A673 (cell line): ENCODE results near the gene EGR1. TPM values are rescaled to one million over a fixed set of nuclear protein-coding genes. Genes with fewer than 3 reads are reported as not detected.

Experiments used
- BruUV-seq: library from RNA; stranded (reverse); fragments of 400-500 nt; replicated peaks from 2 replicates; lab custom pipeline; 2021; lab: Mats Ljungman, UMichigan
- CTCF ChIA-PET: fragments of 300-600 bp; sonication (Branson Sonifier 250); formaldehyde crosslinking; loops from one replicate; lab custom pipeline; 2022; ENCODE audit warnings: antibody characterized with exemption; lab: Charles Lee
- POLR2A ChIA-PET: fragments of 300-600 bp; sonication (Branson Sonifier 250); formaldehyde crosslinking; loops from one replicate; lab custom pipeline; 2022; ENCODE audit warnings: antibody characterized with exemption; ENCODE audit not compliant: low non-redundant PET; lab: Charles Lee
- DNase-seq: peaks from one replicate; pipeline ENCODE4 v3.0.0-alpha.2; 2015; ENCODE audit warnings: low spot score
- H3K27ac ChIP-seq: fragments of 200-600 bp; sonication (generic); 2 replicates; pipeline ENCODE4 v1.5.1; 2016; ENCODE audit warnings: mixed run types, low read depth, mild to moderate bottlenecking, mixed read lengths, antibody characterized with exemption, low read length; ENCODE audit not compliant: poor library complexity, severe bottlenecking
- H3K27me3 ChIP-seq: fragments of 200-600 bp; sonication (generic); replicated peaks from 2 replicates; pipeline ENCODE4 v1.6.1; 2017; ENCODE audit warnings: mixed run types, low read depth, mild to moderate bottlenecking, mixed read lengths, antibody characterized with exemption, low read length; ENCODE audit not compliant: insufficient read depth, poor library complexity
- H3K36me3 ChIP-seq: fragments of 200-600 bp; sonication (generic); 2 replicates; pipeline ENCODE4 v1.6.1; 2016; ENCODE audit warnings: mixed run types, mild to moderate bottlenecking, mixed read lengths, antibody characterized with exemption, low read length; ENCODE audit not compliant: insufficient read depth, poor library complexity, severe bottlenecking
- H3K4me1 ChIP-seq: fragments of 200-600 bp; sonication (generic); 2 replicates; pipeline ENCODE4 v1.6.1; 2017; ENCODE audit warnings: mixed run types, mild to moderate bottlenecking, mixed read lengths, antibody characterized with exemption, low read length; ENCODE audit not compliant: insufficient read depth, poor library complexity, severe bottlenecking
- H3K4me3 ChIP-seq: fragments of 200-600 bp; sonication (generic); 2 replicates; pipeline ENCODE4 v1.5.1; 2016; ENCODE audit warnings: low read depth, mixed run types, mild to moderate bottlenecking, mixed read lengths, low read length; ENCODE audit not compliant: poor library complexity, severe bottlenecking
- H3K9me3 ChIP-seq: fragments of 200-600 bp; sonication (generic); 2 replicates; pipeline ENCODE4 v1.6.1; 2016; ENCODE audit warnings: mixed run types, low read depth, mild to moderate bottlenecking, mixed read lengths, antibody characterized with exemption, low read length; ENCODE audit not compliant: poor library complexity, severe bottlenecking
- CTCF ChIP-seq: fragments of 300-800, 200-600 bp; sonication (generic); conservative IDR thresholded peaks from 2 replicates; pipeline ENCODE4 v1.5.1; 2017; ENCODE audit warnings: low read depth, mild to moderate bottlenecking, antibody characterized with exemption, low read length, moderate library complexity, mixed read lengths
- EZH2 ChIP-seq: fragments of 200-600 bp; sonication (generic); IDR thresholded peaks from 2 replicates; pipeline ENCODE4 v1.6.1; 2017; ENCODE audit warnings: borderline replicate concordance, low read depth, mild to moderate bottlenecking, mixed read lengths, antibody characterized with exemption, low read length; ENCODE audit not compliant: poor library complexity, severe bottlenecking
- intact Hi-C: fragments of 100-400 bp; cut with micrococcal nuclease; formaldehyde crosslinking; loops from one replicate; pipeline ENCODE4 v1.10.0; 2022; ENCODE audit not compliant: unreplicated experiment
- total RNA-seq: library from RNA; stranded (reverse); gene quantifications from 2 replicates; pipeline ENCODE4 v1.2.3, GENCODE V29; 2021

Gene EGR1
- total RNA-seq, 1 experiment from 2014 or later: 64.8 TPM

- H3K9me3 ChIP-seq: no peaks in the 10 kb centered on the region
- BruUV-seq: no TSS peak
- no peak for DNase-seq
- H3K4me1 ChIP-seq: peaks cover under 1% of the 10 kb centered on the region
- TF ChIP-seq CTCF (no peak), EZH2 (no peak)
- ChIA-PET CTCF (no interaction called here), POLR2A (no interaction called here)
- H3K27ac ChIP-seq: no peak overlapping the region
- no peak overlapping the region for H3K4me3 ChIP-seq
- intact Hi-C loops: no loop called here
- peaks cover 96% of the 10 kb centered on the region for H3K36me3 ChIP-seq
- H3K27me3 ChIP-seq: no peaks in the 10 kb centered on the region
These were observed 48.7 kb downstream of the EGR1 start for GRCh38 chr5:138514021-138514420.

- no peaks in the 10 kb centered on the region for H3K9me3 ChIP-seq
- H3K27ac ChIP-seq: no peak overlapping the region
- no TSS peak for BruUV-seq
- no peak for TF ChIP-seq EZH2
- TF ChIP-seq CTCF: no peak
- peaks cover 6% of the 10 kb centered on the region for H3K4me1 ChIP-seq
- intact Hi-C loops: no loop called here
- H3K36me3 ChIP-seq: peaks cover 81% of the 10 kb centered on the region
- CTCF ChIA-PET: no interaction called here
- no peak for DNase-seq
- H3K4me3 ChIP-seq: no peak overlapping the region
- no peaks in the 10 kb centered on the region for H3K27me3 ChIP-seq
- POLR2A ChIA-PET: no interaction called here
These were observed 50.4 kb downstream of the EGR1 start for GRCh38 chr5:138515556-138516245.

- POLR2A ChIA-PET: no interaction called here
- Histone ChIP-seq H3K4me1 (peaks cover 6% of the 10 kb centered on the region), H3K27ac (no peak overlapping the region), H3K36me3 (peaks cover 66% of the 10 kb centered on the region), H3K27me3 (no peaks in the 10 kb centered on the region), H3K4me3 (no peak overlapping the region), H3K9me3 (no peaks in the 10 kb centered on the region)
- CTCF ChIA-PET: interaction anchor here (0.6 kb wide), 2 partner anchors 907 to 1173 kb away, joined by 3 to 4 read pairs; no protein-coding TSS in a partner anchor
- intact Hi-C loops: no loop called here
- DNase-seq: no peak
- no peak for TF ChIP-seq CTCF
- no TSS peak for BruUV-seq
These were observed 52.2 kb downstream of the EGR1 start for GRCh38 chr5:138517437-138517836.

Other genes with a start within 250 kb of the EGR1 start
- gene GFRA3, start 190.9 kb upstream of the EGR1 start, total RNA-seq: 0.75 and 0.83 TPM in 2 replicates
- 22.3 and 25.6 TPM in 2 replicates for gene CDC25C, start 133.7 kb upstream of the EGR1 start, total RNA-seq
- gene FAM53C, start 127.2 kb upstream of the EGR1 start, total RNA-seq: 39.7 and 39.8 TPM in 2 replicates
- gene KDM3B, start 112.8 kb upstream of the EGR1 start, total RNA-seq: 62.1 and 65.1 TPM in 2 replicates
- gene REEP2, start 26.4 kb upstream of the EGR1 start, total RNA-seq: 8.4 and 14.6 TPM in 2 replicates
- gene ETF1, start 77.8 kb downstream of the EGR1 start, total RNA-seq: 172 and 191 TPM in 2 replicates
- 502 TPM in 2 replicates for gene HSPA9, start 109.9 kb downstream of the EGR1 start, total RNA-seq